HepG2 (cell line): Measurements from ENCODE around the gene TRIM27. TPM values are rescaled to one million over a fixed set of nuclear protein-coding genes. Genes with fewer than 3 reads are reported as not detected.

Source experiments
- FOXM1 ChIP-seq: sonication (generic); formaldehyde crosslinking; IDR thresholded peaks from 2 replicates; pipeline ENCODE4 v1.5.0; 2020; ENCODE audit warnings: missing genetic modification reagents
- MIER3 ChIP-seq: IDR thresholded peaks from 2 replicates; pipeline ENCODE4 v1.6.1; 2016; ENCODE audit warnings: missing compliant biosample characterization, borderline replicate concordance
- NFIC ChIP-seq: IDR thresholded peaks from 2 replicates; pipeline ENCODE4 v1.6.1; 2012; ENCODE audit warnings: mild to moderate bottlenecking, low read length, inconsistent platforms
- RFX3 ChIP-seq: IDR thresholded peaks from 2 replicates; pipeline ENCODE4 v1.6.1; 2016; ENCODE audit warnings: missing biosample characterization, missing genetic modification reagents
- SP5 ChIP-seq: IDR thresholded peaks from 2 replicates; pipeline ENCODE4 v1.6.1; 2016; ENCODE audit warnings: low read depth, borderline replicate concordance
- ZEB1 ChIP-seq: IDR thresholded peaks from 2 replicates; pipeline ENCODE4 v1.6.1; 2012; ENCODE audit warnings: mild to moderate bottlenecking, low read depth, inconsistent platforms; ENCODE audit not compliant: insufficient replicate concordance
- ZNF235 ChIP-seq: sonication (generic); formaldehyde crosslinking; IDR thresholded peaks from 2 replicates; pipeline ENCODE4 v1.8.1; 2023; ENCODE audit warnings: mild to moderate bottlenecking, missing genetic modification reagents, borderline replicate concordance
- ZNF317 ChIP-seq: sonication (generic); formaldehyde crosslinking; IDR thresholded peaks from 2 replicates; pipeline ENCODE4 v1.5.0; 2020; ENCODE audit warnings: mild to moderate bottlenecking, missing genetic modification reagents
- ZNF546 ChIP-seq: sonication (generic); formaldehyde crosslinking; conservative IDR thresholded peaks from 2 replicates; pipeline ENCODE4 v1.8.1; 2023; ENCODE audit warnings: mild to moderate bottlenecking, missing genetic modification reagents
- ZNF850 ChIP-seq: sonication (generic); formaldehyde crosslinking; conservative IDR thresholded peaks from 2 replicates; pipeline ENCODE4 v1.9.0; 2021; ENCODE audit warnings: mild to moderate bottlenecking, missing genetic modification reagents
- polyA plus RNA-seq, 8 experiments: library from polyadenylated mRNA; depleted of rRNA in 3 of 8; stranded (reverse) in 7 of 8; unstranded in 1 of 8; fragments of >200 nt; fragmentation: Illumina TruSeq in 4 of 8; extraction: Trizol in 4 of 8; gene quantifications; 2 replicates each; pipeline versions ENCODE4 v1.2.1 to v1.2.3, GENCODE V29; 2011 to 2016; ENCODE audit warnings: low read depth in 4 of 8, missing spikeins in 1 of 8, mixed read lengths in 1 of 8; ENCODE audit not compliant: insufficient read depth in 1 of 8
- total RNA-seq, 5 experiments: library from RNA; depleted of rRNA; stranded (reverse); fragments of >200 nt; fragmentation: Illumina TruSeq; extraction: Trizol; gene quantifications; 2 replicates each; pipeline ENCODE4 v1.2.3, GENCODE V29; 2016; ENCODE audit warnings: low read depth in 1 of 5
- TF ChIP-seq, protein P1 (sequence below): sonication (generic); formaldehyde crosslinking; IDR thresholded peaks from 2 replicates; pipeline ENCODE4 v1.4.0; 2020; ENCODE audit warnings: missing genetic modification reagents, borderline replicate concordance
- TF ChIP-seq, protein P2 (sequence below): sonication (generic); formaldehyde crosslinking; IDR thresholded peaks from 2 replicates; pipeline ENCODE4 v1.4.0; 2020; ENCODE audit warnings: mild to moderate bottlenecking, low read depth, missing genetic modification reagents
- TF ChIP-seq, protein P3 (sequence below): IDR thresholded peaks from 2 replicates; pipeline ENCODE4 v1.6.1; 2016; ENCODE audit warnings: low read depth
- TF ChIP-seq, protein P4 (sequence below): sonication (generic); formaldehyde crosslinking; IDR thresholded peaks from 2 replicates; pipeline ENCODE4 v1.5.0; 2020; ENCODE audit warnings: missing genetic modification reagents
- TF ChIP-seq, protein P5 (sequence below): sonication (generic); formaldehyde crosslinking; IDR thresholded peaks from 2 replicates; pipeline ENCODE4 v1.5.0; 2020; ENCODE audit warnings: missing genetic modification reagents
- TF ChIP-seq, protein P6 (sequence below): sonication (generic); formaldehyde crosslinking; conservative IDR thresholded peaks from 2 replicates; pipeline ENCODE4 v1.5.0; 2020; ENCODE audit warnings: missing genetic modification reagents

TRIM27 gene
- total and polyA plus RNA-seq, 2 of the 13 experiments (the other 11 are each of a cell fraction or from before 2014, with no cell fraction given), result 88.6 to 112 TPM

DNA sequence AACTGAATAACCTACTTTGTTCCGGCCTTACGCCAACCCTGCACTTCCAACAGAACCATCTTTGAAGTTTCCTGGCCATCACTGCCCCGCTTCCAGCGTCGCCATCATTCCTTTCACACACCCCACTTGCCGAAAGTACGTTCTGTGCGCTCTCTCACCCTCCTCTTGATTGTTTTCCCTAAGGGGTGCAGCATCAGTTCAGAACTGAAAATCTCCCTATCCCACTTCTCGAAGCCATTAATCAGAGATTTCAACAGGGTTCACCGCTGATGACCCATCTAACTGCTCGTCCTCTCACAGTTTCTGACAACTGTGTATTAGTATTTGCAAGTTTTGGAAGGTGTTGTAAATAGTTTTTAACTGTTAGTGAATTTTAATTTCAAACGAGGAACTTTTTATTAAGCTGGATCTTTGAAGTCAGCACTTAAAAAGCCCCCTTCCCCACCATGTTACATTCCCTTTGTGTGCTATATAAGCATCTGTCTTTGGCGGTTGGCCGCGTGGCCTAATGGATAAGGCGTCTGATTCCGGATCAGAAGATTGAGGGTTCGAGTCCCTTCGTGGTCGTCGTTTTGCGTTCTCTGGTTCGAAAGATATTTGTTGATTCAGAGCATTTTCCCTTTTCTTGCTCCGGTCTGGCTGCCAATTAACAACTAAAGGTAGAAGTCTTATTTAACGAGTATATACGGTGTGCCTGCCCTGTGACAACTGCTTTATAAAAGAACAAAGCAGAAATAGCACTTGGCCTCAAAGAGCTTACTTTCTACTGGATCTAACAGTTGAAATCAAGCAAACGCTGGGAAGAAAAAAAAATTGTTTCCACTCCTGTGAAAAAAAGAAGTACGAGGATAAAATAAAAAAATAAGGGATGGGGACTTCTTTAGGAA is 42.6 kb downstream of the TRIM27 start (continued):
- TF ChIP-seq, protein P1, sequence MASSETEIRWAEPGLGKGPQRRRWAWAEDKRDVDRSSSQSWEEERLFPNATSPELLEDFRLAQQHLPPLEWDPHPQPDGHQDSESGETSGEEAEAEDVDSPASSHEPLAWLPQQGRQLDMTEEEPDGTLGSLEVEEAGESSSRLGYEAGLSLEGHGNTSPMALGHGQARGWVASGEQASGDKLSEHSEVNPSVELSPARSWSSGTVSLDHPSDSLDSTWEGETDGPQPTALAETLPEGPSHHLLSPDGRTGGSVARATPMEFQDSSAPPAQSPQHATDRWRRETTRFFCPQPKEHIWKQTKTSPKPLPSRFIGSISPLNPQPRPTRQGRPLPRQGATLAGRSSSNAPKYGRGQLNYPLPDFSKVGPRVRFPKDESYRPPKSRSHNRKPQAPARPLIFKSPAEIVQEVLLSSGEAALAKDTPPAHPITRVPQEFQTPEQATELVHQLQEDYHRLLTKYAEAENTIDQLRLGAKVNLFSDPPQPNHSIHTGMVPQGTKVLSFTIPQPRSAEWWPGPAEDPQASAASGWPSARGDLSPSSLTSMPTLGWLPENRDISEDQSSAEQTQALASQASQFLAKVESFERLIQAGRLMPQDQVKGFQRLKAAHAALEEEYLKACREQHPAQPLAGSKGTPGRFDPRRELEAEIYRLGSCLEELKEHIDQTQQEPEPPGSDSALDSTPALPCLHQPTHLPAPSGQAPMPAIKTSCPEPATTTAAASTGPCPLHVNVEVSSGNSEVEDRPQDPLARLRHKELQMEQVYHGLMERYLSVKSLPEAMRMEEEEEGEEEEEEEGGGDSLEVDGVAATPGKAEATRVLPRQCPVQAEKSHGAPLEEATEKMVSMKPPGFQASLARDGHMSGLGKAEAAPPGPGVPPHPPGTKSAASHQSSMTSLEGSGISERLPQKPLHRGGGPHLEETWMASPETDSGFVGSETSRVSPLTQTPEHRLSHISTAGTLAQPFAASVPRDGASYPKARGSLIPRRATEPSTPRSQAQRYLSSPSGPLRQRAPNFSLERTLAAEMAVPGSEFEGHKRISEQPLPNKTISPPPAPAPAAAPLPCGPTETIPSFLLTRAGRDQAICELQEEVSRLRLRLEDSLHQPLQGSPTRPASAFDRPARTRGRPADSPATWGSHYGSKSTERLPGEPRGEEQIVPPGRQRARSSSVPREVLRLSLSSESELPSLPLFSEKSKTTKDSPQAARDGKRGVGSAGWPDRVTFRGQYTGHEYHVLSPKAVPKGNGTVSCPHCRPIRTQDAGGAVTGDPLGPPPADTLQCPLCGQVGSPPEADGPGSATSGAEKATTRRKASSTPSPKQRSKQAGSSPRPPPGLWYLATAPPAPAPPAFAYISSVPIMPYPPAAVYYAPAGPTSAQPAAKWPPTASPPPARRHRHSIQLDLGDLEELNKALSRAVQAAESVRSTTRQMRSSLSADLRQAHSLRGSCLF (CRISPR knock-in tag), result no peak
- no peak for TF ChIP-seq ZEB1
- TF ChIP-seq, protein P2, sequence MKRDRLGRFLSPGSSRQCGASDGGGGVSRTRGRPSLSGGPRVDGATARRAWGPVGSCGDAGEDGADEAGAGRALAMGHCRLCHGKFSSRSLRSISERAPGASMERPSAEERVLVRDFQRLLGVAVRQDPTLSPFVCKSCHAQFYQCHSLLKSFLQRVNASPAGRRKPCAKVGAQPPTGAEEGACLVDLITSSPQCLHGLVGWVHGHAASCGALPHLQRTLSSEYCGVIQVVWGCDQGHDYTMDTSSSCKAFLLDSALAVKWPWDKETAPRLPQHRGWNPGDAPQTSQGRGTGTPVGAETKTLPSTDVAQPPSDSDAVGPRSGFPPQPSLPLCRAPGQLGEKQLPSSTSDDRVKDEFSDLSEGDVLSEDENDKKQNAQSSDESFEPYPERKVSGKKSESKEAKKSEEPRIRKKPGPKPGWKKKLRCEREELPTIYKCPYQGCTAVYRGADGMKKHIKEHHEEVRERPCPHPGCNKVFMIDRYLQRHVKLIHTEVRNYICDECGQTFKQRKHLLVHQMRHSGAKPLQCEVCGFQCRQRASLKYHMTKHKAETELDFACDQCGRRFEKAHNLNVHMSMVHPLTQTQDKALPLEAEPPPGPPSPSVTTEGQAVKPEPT (CRISPR knock-in tag), result no peak
- TF ChIP-seq, protein P3, sequence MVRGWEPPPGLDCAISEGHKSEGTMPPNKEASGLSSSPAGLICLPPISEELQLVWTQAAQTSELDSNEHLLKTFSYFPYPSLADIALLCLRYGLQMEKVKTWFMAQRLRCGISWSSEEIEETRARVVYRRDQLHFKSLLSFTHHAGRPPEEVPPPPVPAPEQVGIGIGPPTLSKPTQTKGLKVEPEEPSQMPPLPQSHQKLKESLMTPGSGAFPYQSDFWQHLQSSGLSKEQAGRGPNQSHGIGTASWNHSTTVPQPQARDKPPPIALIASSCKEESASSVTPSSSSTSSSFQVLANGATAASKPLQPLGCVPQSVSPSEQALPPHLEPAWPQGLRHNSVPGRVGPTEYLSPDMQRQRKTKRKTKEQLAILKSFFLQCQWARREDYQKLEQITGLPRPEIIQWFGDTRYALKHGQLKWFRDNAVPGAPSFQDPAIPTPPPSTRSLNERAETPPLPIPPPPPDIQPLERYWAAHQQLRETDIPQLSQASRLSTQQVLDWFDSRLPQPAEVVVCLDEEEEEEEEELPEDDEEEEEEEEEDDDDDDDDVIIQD, result peak; percentile 74; the same call in 1 of the 2 replicates
- TF ChIP-seq, protein P4, sequence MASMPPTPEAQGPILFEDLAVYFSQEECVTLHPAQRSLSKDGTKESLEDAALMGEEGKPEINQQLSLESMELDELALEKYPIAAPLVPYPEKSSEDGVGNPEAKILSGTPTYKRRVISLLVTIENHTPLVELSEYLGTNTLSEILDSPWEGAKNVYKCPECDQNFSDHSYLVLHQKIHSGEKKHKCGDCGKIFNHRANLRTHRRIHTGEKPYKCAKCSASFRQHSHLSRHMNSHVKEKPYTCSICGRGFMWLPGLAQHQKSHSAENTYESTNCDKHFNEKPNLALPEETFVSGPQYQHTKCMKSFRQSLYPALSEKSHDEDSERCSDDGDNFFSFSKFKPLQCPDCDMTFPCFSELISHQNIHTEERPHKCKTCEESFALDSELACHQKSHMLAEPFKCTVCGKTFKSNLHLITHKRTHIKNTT (CRISPR knock-in tag), result no peak
- no peak for TF ChIP-seq FOXM1
- peak; percentile 71; the same call in 1 of the 2 replicates for TF ChIP-seq ZNF546
- no peak for TF ChIP-seq ZNF235
- TF ChIP-seq NFIC, result peak; percentile 67
- TF ChIP-seq, protein P5, sequence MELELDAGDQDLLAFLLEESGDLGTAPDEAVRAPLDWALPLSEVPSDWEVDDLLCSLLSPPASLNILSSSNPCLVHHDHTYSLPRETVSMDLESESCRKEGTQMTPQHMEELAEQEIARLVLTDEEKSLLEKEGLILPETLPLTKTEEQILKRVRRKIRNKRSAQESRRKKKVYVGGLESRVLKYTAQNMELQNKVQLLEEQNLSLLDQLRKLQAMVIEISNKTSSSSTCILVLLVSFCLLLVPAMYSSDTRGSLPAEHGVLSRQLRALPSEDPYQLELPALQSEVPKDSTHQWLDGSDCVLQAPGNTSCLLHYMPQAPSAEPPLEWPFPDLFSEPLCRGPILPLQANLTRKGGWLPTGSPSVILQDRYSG (CRISPR knock-in tag), result no peak
- peak; percentile 26; the same call in 1 of the 2 replicates for TF ChIP-seq RFX3 (CRISPR knock-in tag)
- no peak for TF ChIP-seq ZNF317
- TF ChIP-seq, protein P6, sequence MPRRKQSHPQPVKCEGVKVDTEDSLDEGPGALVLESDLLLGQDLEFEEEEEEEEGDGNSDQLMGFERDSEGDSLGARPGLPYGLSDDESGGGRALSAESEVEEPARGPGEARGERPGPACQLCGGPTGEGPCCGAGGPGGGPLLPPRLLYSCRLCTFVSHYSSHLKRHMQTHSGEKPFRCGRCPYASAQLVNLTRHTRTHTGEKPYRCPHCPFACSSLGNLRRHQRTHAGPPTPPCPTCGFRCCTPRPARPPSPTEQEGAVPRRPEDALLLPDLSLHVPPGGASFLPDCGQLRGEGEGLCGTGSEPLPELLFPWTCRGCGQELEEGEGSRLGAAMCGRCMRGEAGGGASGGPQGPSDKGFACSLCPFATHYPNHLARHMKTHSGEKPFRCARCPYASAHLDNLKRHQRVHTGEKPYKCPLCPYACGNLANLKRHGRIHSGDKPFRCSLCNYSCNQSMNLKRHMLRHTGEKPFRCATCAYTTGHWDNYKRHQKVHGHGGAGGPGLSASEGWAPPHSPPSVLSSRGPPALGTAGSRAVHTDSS (CRISPR knock-in tag), result no peak
- TF ChIP-seq ZNF850 (CRISPR knock-in tag), result no peak
- TF ChIP-seq SP5 (CRISPR knock-in tag), result peak; percentile 45; the same call in 1 of the 2 replicates
- TF ChIP-seq MIER3 (CRISPR knock-in tag), result peak; percentile 85; the same call in 1 of the 2 replicates
